Adipose tissue (tissue), 3 donors: ENCODE results near the gene CLMP. TPM values are rescaled to one million over a fixed set of nuclear protein-coding genes. Genes with fewer than 3 reads are reported as not detected.

Source experiments
- H3K27ac ChIP-seq: one replicate; pipeline ENCODE4 v1.5.1; 2013; ENCODE audit warnings: low read depth, low read length
- WGBS, 3 donors: extraction: QIAGEN DNeasy Blood & Tissue Kit; methylation state at CpG; one replicate each; pipeline ENCODE4 v1.1.7; 2013; 5-methylcytosine and 5-hydroxymethylcytosine counted together
- polyA plus RNA-seq, 3 donors: library from polyadenylated mRNA; stranded (reverse); fragments of 200-250 nt; gene quantifications; one replicate each; pipeline ENCODE4 v1.2.3, GENCODE V29; 2013
- donor health status: healthy with polysubstance abuse.
- donor health status: Bipolar disorder and iron deficiency.
- donor health status: healthy.

The CLMP gene
- polyA plus RNA-seq, 3 donors, result 8.4 to 58.0 (median 39.9) TPM

- WGBS, 3 donors, result 35 to 73% (median 70%) methylated on average over 2 of the region's 2 CpGs
- no peak overlapping the region for H3K27ac ChIP-seq
These were observed 15.5 kb downstream of the CLMP start for GRCh38 chr11:123179586-123179985.

DNA sequence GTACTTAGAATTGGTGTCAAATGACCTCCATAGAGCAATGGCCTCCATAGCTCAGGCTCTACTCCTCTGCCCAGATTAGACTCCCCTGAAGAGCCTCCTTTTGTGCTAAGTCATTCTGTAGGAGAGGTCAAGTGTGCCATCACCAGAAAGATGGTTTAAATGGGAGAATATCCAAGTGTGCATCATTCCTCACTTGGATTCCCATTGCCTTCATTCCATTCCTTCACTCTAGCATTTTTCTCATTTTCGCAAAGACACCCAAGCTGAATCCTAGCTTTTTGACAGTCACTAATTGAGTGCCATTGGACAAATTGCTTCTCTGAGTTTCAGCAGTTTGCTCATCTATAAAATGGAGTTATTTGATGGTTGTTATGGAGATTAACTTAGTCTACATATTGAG is 16.9 kb downstream of the CLMP start:
- 90 to 100% (median 100%) methylated on average over 1 of the region's 1 CpG for WGBS, 3 donors
- H3K27ac ChIP-seq, result no peak overlapping the region

GRCh38 chr11:123176785-123177184 is 18.3 kb downstream of the CLMP start:
- WGBS, 3 donors, result 82 to 92% (median 91%) methylated on average over 2 of the region's 2 CpGs
- H3K27ac ChIP-seq, result no peak overlapping the region

GRCh38 chr11:123174196-123175183 is 20.6 kb downstream of the CLMP start:
- no peak overlapping the region for H3K27ac ChIP-seq
- 34 to 73% (median 40%) methylated on average over 7 of the region's 7 CpGs for WGBS, 3 donors

- 96 to 97% (median 97%) methylated on average over 3 of the region's 3 CpGs for WGBS, 3 donors
- H3K27ac ChIP-seq, result no peak overlapping the region
These were observed 21.2 kb downstream of the CLMP start for GRCh38 chr11:123173856-123174186.

- 61 to 71% (median 69%) methylated on average over 4 of the region's 4 CpGs for WGBS, 3 donors
- H3K27ac ChIP-seq, result no peak overlapping the region
These were observed 21.8 kb downstream of the CLMP start for GRCh38 chr11:123173040-123173855.

DNA sequence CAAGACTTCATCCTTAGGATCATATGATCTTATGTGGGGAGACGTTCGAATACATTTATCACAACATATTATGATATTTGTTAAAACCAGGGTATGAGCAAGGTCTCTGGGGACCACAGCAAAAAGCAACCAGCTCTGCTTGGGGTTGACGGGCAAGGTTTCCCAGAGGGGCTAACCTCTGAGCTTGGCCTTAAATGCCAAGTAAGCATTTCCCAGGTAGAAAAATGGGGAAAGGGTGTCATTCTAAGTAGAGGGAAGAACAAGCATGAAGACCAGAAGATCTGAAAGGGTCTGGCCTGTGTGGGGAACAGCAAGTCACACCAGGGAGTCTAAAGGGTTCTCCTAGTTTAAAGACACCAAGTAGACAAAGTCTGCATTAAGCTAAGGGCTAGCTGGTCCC is 24.1 kb downstream of the CLMP start:
- 82 to 96% (median 86%) methylated on average over 3 of the region's 3 CpGs for WGBS, 3 donors
- H3K27ac ChIP-seq, result no peak overlapping the region

GRCh38 chr11:123169821-123170220 is 25.2 kb downstream of the CLMP start:
- 80 to 94% (median 91%) methylated on average over 3 of the region's 3 CpGs for WGBS, 3 donors
- H3K27ac ChIP-seq, result no peak overlapping the region

GRCh38 chr11:123168955-123169484 is 26.0 kb downstream of the CLMP start:
- H3K27ac ChIP-seq, result no peak overlapping the region
- 64 to 90% (median 73%) methylated on average over 3 of the region's 3 CpGs for WGBS, 3 donors

DNA sequence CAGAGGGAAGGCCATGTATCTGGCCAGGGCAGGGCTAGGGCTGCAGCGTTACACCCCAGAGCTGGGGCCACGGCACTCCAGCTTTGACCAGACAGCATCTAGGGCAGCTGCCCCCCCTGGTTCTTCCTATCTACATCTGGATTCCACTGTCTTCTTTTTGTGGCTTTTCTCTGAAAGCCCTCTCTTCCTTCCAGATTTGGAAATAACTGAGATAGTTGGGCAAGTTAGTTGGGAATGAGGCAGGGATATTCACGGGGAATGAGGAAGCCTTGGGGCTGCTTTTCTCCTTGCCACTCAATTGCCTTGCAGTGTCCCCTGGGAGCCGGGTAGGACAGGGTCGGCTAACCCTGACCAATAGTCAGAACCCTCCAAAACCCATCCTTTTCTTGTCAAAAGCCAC is 26.8 kb downstream of the CLMP start:
- WGBS, 3 donors, result 68 to 83% (median 82%) methylated on average over 5 of the region's 5 CpGs
- no peak overlapping the region for H3K27ac ChIP-seq

DNA sequence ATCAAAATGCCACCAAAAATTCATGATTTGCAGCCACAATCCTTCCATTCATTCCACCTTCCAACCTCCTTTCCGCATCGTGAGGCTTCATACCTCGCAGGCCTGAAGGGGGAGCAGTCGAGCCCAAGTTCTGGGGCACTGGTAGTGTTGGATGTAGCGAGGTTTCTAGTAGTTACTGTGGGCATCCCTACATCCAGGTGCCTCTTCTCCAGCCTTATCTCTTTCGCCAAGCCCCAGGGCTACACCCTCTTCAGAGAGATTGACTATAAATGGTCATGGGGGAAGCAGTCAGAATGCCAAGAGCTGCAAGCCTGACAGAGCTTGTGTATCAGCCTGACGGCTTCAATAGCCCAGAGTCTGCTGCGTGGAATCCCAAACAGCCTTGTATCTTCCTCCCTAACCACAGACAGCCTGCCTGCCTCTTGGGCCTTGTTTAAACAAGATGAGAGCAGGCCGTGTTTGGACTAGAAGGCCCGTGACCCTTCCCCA is 28.9 kb downstream of the CLMP start:
- WGBS, 3 donors, result 45 to 54% (median 53%) methylated on average over 10 of the region's 10 CpGs

GRCh38 chr11:123164732-123165450 is 30.2 kb downstream of the CLMP start:
- 72 to 90% (median 88%) methylated on average over 7 of the region's 7 CpGs for WGBS, 3 donors
- no peak overlapping the region for H3K27ac ChIP-seq

More for the DNA sequence above, 28.9 kb downstream of the CLMP start:
- H3K27ac ChIP-seq, result no peak overlapping the region

GRCh38 chr11:123163621-123164020 is 31.4 kb downstream of the CLMP start:
- H3K27ac ChIP-seq, result no peak overlapping the region

DNA sequence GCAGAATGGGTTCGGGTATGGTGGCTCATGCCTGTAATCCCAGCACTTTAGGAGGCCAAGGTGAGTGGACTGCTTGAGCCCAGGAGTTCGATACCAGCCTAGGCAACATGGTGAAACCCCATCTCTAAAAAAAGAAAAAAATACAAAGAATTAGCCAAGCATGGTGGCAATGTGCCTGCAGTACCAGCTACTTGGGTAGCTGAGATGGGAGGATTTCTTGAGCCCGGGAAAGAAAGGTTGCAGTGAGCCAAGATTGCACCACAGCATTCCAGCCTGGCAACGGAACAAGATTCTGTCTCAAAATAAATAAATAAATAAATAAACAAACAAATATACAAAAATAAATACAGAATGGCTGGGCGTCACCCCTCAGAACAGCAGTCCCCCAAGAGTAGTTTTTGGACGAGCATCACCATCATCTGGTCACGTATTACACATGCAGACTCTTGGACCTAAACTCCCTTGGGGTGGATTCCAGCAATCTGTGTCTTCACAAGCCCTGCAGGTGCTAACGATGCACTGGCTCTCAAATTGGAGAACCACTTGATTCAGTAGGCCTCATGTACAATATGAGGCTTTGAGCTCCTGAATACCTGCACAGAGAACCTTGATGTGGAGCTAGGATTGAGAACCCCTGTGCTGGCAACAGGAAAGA is 33.5 kb downstream of the CLMP start:
- WGBS, 3 donors, result 72 to 82% (median 81%) methylated on average over 8 of the region's 8 CpGs
- H3K27ac ChIP-seq, result no peak overlapping the region

More at GRCh38 chr11:123163621-123164020, 31.4 kb downstream of the CLMP start:
- WGBS, 3 donors, result 92 to 95% (median 94%) methylated on average over 4 of the region's 4 CpGs

GRCh38 chr11:123159183-123159857 is 35.7 kb downstream of the CLMP start:
- 47 to 61% (median 55%) methylated on average over 10 of the region's 10 CpGs for WGBS, 3 donors
- no peak overlapping the region for H3K27ac ChIP-seq

DNA sequence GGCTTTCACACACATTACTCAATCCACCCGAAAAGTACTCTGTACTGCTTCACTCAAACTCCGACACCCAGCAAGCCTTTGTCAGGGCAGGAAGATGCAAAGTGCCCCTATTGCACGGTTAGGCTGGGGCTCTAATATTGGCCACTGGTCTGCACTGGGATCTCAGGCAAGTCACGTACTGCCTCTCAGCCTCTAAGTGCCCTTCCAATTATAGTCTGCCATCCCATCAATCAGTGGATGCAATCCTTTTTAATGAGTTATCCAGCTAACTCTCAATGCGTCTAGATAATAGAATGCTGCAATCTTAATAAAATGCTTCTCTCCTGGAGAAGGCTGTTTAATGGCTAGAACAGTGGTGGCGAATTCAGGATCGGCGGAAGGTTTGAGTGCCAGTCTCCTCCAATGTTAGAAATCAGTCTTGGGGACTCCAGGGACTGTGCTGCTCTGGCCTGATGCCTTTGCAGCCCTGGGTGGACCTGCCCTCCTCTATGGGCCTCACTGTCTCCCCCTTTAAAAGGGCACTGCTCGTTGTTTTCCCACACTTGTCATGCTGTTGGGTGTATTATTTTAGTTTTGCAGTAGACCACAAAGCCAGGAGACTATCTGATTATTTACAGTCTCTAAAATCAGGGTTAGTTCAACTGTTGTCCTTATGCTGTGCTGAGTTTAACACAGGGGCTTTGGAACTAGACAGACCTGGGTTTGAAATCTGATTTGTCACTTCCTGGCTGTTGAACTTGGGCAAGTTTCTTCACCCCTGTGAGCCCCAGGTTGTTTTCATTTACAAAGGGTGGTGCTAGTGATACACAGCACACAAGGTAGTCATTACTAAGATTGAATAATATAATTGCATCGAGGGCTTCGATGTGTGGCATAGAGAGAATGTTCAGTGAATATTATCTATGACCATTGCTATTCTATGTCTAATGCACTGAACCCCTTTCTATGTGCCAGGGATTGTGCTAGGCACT is 36.7 kb downstream of the CLMP start:
- H3K27ac ChIP-seq, result no peak overlapping the region
- WGBS, 3 donors, result 83 to 87% (median 83%) methylated on average over 11 of the region's 11 CpGs
